ENCODE measurements around the gene LIN7A. TPM values are rescaled to one million over a fixed set of nuclear protein-coding genes. Genes with fewer than 3 reads are reported as not detected.

Gene LIN7A
- total RNA-seq, 1 donor from 2014 or later, result 32.7 TPM

DNA sequence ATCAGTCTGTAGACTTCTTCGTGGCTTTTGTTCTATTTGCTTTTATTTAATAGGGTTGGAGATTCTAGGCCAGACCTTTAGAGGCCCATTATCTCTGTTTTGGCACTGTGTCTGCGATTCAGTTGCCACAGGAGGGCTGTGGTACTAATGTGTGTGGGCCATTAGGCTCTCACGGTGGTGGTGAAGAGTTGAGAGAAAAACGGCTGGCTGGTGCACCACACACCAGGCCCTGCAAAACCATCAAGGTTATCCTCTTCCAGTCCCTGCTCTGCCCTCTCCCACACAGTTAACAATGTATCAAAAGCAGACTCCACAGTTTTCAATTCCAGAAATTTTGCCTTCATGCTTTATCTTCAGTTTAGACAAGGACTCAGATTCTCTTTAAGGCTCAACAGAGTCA lies 123.3 kb downstream of the LIN7A start:
- Mint-ChIP-seq H3K27me3 (no peaks in the 10 kb centered on the region), H3K36me3 (peaks cover 4% of the 10 kb centered on the region), H3K27ac (no peak overlapping the region), H3K4me1 (ENCODE audit: unreplicated experiment) (peaks cover 4% of the 10 kb centered on the region), H3K9me3 (no peaks in the 10 kb centered on the region), H3K4me3 (no peak overlapping the region)
- TF ChIP-seq, protein P1, sequence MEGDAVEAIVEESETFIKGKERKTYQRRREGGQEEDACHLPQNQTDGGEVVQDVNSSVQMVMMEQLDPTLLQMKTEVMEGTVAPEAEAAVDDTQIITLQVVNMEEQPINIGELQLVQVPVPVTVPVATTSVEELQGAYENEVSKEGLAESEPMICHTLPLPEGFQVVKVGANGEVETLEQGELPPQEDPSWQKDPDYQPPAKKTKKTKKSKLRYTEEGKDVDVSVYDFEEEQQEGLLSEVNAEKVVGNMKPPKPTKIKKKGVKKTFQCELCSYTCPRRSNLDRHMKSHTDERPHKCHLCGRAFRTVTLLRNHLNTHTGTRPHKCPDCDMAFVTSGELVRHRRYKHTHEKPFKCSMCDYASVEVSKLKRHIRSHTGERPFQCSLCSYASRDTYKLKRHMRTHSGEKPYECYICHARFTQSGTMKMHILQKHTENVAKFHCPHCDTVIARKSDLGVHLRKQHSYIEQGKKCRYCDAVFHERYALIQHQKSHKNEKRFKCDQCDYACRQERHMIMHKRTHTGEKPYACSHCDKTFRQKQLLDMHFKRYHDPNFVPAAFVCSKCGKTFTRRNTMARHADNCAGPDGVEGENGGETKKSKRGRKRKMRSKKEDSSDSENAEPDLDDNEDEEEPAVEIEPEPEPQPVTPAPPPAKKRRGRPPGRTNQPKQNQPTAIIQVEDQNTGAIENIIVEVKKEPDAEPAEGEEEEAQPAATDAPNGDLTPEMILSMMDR (conservative IDR thresholded peaks at IDR 0.05), result no peak
- no peak for DNase-seq (ENCODE audit: extremely low spot score, unreplicated experiment)

DNA sequence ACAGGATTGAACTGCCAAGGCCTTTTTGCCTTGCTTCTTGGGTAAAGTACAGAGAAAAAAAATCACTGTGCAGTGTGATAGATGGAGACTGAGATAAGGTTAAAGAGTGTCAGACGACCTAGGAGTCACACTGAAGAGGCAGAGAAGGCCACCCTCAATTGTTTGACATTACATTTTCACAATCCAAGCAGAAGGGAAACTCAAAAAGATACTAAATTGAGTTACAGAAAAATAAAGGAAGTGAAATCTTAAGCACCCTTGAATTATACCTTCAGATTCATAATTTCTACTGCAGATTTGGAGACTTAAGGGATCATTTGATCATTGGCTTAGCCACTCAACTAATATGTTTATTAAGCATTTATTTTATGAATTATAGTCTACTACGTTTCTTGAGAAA lies 123.9 kb downstream of the LIN7A start:
- no peaks in the 10 kb centered on the region for H3K9me3 Mint-ChIP-seq
- no peak overlapping the region for H3K4me3 Mint-ChIP-seq
- no peaks in the 10 kb centered on the region for H3K27me3 Mint-ChIP-seq
- peaks cover 4% of the 10 kb centered on the region for H3K4me1 Mint-ChIP-seq (ENCODE audit: unreplicated experiment)
- no peak for DNase-seq (ENCODE audit: extremely low spot score, unreplicated experiment)
- no peak overlapping the region for H3K27ac Mint-ChIP-seq
- TF ChIP-seq, protein P1 (conservative IDR thresholded peaks at IDR 0.05), result no peak
- peaks cover 4% of the 10 kb centered on the region for H3K36me3 Mint-ChIP-seq

DNA sequence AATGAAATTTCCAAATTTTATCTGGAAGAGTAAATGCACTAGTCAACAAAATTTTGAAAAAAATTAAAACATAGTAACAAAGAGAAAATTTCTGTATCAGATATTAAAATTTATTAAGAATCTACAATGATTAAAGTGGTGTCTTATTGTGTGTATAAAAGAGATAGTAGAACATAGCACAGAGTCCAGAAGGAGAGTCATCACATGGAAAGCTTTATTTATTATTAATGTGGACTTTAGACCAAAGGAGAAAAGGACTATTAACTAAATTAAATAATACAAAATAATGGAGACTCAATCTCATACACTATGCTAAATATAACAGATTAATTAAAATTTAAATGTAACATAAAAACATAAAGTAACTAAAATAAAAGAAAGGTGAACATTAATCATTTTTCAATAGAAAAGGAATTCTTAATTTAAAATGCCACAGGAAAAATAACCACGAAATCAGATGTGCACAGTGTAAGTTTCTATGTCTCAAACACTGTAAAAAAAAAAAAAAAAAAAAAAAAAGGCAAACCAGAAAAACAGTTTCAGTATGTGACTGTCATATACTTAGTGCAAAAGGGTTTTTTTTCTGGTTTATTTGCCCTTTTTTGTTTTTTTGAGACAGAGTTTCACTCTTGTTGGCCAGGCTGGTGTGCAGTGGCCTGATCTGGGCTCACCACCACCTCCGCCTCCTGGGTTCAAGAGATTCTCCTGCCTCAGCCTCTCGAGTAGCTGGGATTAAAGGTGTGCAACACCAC lies 125.6 kb downstream of the LIN7A start:
- peaks cover 8% of the 10 kb centered on the region for H3K36me3 Mint-ChIP-seq
- H3K27me3 Mint-ChIP-seq, result no peaks in the 10 kb centered on the region
- DNase-seq (ENCODE audit: extremely low spot score, unreplicated experiment), result no peak
- H3K9me3 Mint-ChIP-seq, result no peaks in the 10 kb centered on the region
- no peak overlapping the region for H3K27ac Mint-ChIP-seq
- TF ChIP-seq, protein P1 (conservative IDR thresholded peaks at IDR 0.05), result no peak
- peaks cover 4% of the 10 kb centered on the region for H3K4me1 Mint-ChIP-seq (ENCODE audit: unreplicated experiment)
- no peak overlapping the region for H3K4me3 Mint-ChIP-seq

DNA sequence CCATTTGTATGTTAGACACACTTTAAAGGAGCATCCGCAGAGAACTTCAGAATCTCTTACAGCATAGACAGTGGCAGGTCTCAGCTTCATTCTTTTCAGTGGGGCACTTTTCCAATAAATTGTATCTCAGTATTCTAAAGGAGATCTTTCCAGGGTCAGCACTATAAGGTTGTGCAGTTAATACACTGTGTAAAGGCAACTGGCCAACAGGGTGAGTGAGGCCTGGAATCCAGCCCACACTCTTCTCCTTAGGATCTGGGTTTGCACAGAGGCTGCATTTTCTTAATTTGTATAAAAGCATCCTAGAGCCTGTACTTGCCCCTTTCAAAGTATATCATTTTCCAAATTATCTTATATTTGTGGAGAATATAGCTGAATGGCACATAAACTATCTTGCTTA lies 126.9 kb downstream of the LIN7A start:
- no peak overlapping the region for H3K4me3 Mint-ChIP-seq
- no peak overlapping the region for H3K27ac Mint-ChIP-seq
- no peaks in the 10 kb centered on the region for H3K27me3 Mint-ChIP-seq

DNA sequence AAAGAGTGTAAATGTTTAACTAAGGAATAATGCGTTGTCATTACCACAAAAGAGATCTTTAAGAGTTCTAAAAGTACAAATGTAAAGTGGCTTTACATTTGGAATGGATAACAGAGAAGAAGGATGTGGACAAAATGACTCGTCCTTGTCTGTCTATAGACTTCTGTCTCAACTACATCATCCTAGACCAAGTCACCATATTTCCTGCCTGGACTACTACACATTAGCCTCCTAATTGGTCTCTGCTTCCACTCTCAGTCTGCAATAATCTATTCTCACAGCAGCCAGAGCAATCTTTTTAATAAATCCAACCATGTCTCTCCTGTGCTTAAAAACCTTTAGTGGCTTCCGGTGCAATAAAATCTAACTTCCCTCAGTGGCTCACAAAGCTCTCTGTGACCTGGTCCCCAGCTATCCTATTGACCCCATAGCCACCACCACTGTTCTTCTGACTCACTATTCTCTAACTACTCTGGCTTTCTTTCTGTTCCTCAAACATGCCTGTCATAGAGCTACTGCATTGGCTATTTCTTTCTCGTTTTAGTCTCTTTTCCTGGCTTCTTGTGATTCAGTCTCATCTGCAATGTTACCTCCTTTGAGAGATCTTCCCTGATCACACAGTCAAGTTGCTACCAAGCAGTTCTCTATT lies 130.0 kb downstream of the LIN7A start:
- Mint-ChIP-seq H3K4me1 (ENCODE audit: unreplicated experiment) (no peaks in the 10 kb centered on the region), H3K27me3 (no peaks in the 10 kb centered on the region), H3K36me3 (peaks cover 15% of the 10 kb centered on the region), H3K9me3 (peaks cover 4% of the 10 kb centered on the region), H3K4me3 (no peak overlapping the region), H3K27ac (no peak overlapping the region)
- TF ChIP-seq, protein P1 (conservative IDR thresholded peaks at IDR 0.05), result no peak
- DNase-seq (ENCODE audit: extremely low spot score, unreplicated experiment), result no peak

More for the DNA sequence above, 126.9 kb downstream of the LIN7A start:
- H3K9me3 Mint-ChIP-seq, result no peaks in the 10 kb centered on the region
- no peak for DNase-seq (ENCODE audit: extremely low spot score, unreplicated experiment)
- peaks cover 8% of the 10 kb centered on the region for H3K36me3 Mint-ChIP-seq
- TF ChIP-seq, protein P1 (conservative IDR thresholded peaks at IDR 0.05), result no peak
- peaks cover 4% of the 10 kb centered on the region for H3K4me1 Mint-ChIP-seq (ENCODE audit: unreplicated experiment)

All from type B pancreatic cell (in vitro differentiated cells).